Colonic mucosa (tissue), 4 donors: Measurements from ENCODE around the gene THADA. TPM values are rescaled to one million over a fixed set of nuclear protein-coding genes. Genes with fewer than 3 reads are reported as not detected.

ENCODE experiments used
- DNase-seq: peaks from one replicate; pipeline ENCODE4 v3.0.0-alpha.2; 2020
- H3K27ac ChIP-seq: fragments of 200-600 bp; one replicate; pipeline ENCODE4 v1.8.0; 2021
- H3K27me3 ChIP-seq: fragments of 200-600 bp; one replicate; pipeline ENCODE4 v1.8.0; 2021
- H3K36me3 ChIP-seq: fragments of 200-600 bp; one replicate; pipeline ENCODE4 v1.8.0; 2021
- H3K4me1 ChIP-seq: fragments of 200-600 bp; one replicate; pipeline ENCODE4 v1.8.0; 2021; ENCODE audit warnings: mild to moderate bottlenecking
- H3K4me3 ChIP-seq: fragments of 200-600 bp; one replicate; pipeline ENCODE4 v1.8.0; 2021
- H3K9ac ChIP-seq, 2 donors: one replicate each; pipeline ENCODE4 v1.7.0; 2013; ENCODE audit warnings: control low read depth in 2 of 2, low read depth in 2 of 2, low read length in 2 of 2
- H3K9me3 ChIP-seq: fragments of 200-600 bp; one replicate; pipeline ENCODE4 v1.8.0; 2021
- CTCF ChIP-seq: fragments of 200-600 bp; IDR thresholded peaks from one replicate; pipeline ENCODE4 v1.8.0; 2022; ENCODE audit warnings: antibody characterized with exemption, mild to moderate bottlenecking
- intact Hi-C: fragments of 100-400 bp; cut with DNase I; formaldehyde crosslinking; loops from one replicate; pipeline ENCODE4 v1.14.1; 2022
- total RNA-seq, 2 donors: library from RNA; stranded (reverse); fragmentation: NEBNext Ultra II Directional in 1 of 2; extraction: Animal tissue kit (Norgen Biotek cat#: 25700) in 1 of 2; gene quantifications; one replicate each; pipeline ENCODE4 v1.2.1, GENCODE V29; 2021
- donor health status: healthy.
- donor health status: DM: no; HTN: no; CAD: no.
- donor health status: DM: no; HTN: no; CAD: no.

The THADA gene
- total RNA-seq, 2 donors from 2014 or later, result 14.6 to 31.4 TPM

DNA sequence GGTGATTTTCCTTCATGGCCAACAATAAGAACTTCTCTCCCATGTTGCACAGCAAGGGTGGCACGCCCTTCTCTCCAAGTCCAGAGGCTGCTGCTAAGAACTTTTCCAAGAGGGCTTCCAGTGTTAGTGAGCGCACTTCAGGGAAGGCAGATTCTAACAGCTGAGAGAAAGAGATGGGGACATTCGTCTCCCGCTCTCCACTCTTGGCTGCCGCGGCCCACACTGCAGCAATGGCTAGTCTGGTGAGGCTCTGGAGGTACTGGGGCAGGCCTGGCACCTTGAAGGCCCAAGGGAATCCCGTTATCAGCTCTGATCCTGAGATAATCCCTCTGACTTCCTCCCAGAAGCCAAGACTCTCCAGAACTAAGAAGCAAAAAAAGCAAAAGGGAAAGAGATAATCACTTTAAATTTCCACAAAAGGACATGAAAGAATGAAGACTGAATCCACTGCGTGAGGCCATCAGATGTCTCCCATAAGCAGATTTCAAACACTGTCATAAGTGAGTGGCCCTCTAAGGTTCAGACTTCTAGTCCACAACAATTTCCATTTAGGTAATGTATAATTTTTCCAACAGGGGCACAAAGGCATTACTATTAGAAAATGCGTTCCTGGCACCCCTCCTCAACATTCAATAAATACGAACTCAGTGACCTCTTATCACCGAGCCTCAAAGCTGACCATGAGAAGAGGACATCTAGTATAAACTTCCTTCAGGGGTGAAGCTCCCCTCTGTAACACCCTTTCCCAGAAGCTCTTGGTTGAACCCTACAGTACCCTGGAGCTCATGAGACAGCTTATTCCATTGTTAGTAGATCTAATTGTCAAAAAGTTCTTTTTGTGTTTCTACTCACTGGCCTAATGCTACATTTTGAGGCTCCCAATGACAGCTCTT lies 302.7 kb downstream of the THADA start:
- intact Hi-C loops, result no loop called here
- Histone ChIP-seq H3K27ac (peak overlapping the region; percentile 58), H3K27me3 (no peaks in the 10 kb centered on the region), H3K4me1 (no peaks in the 10 kb centered on the region), H3K36me3 (no peaks in the 10 kb centered on the region), H3K9ac (no peak overlapping the region), H3K4me3 (no peak overlapping the region), H3K9me3 (no peaks in the 10 kb centered on the region)
- DNase-seq, result no peak
- no peak for TF ChIP-seq CTCF

DNA sequence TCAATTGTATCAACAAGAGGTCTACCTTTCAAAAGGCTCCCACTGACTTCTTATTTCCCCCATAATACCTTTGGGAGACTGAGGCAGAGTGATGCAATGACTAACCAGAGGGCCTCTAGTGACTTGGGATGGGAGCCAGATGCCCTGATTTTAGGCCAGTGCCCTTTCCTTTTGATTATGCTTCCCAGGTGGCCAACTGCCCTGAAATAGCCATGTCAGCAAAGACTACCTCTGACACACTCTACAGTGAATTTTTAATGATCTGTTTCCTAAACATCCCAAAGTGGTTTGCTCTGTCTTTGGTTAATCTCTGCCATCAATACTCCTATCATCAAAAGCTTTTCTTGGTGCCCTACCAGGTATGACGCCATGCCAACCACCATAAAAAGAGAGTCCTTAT lies 303.5 kb downstream of the THADA start:
- no peaks in the 10 kb centered on the region for H3K4me1 ChIP-seq
- no peak overlapping the region for H3K4me3 ChIP-seq
- no peaks in the 10 kb centered on the region for H3K9me3 ChIP-seq
- no peak overlapping the region for H3K9ac ChIP-seq
- no peaks in the 10 kb centered on the region for H3K36me3 ChIP-seq
- intact Hi-C loops, result no loop called here
- no peak overlapping the region for H3K27ac ChIP-seq
- no peak for TF ChIP-seq CTCF
- no peak for DNase-seq
- H3K27me3 ChIP-seq, result no peaks in the 10 kb centered on the region

DNA sequence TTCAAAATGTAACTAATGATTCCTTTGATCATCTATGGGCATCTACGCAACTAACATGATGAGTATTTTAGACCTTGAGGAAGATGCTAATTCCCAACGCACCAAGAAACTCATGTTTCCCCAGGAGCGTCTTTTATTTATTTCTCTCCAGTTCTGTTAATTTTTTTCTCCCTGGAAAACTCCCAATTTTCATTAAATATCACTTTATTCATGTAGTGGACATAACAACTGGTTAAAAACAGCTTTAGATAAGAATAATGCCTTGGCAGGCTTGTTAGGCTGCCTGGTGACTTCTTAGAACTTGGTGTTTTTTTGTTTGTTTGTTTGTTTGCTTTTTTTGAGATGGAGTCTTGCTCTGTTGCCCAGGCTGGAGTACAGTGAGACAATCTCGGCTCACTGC lies 306.5 kb downstream of the THADA start:
- DNase-seq, result no peak
- H3K36me3 ChIP-seq, result no peaks in the 10 kb centered on the region

GRCh38 chr2:43288417-43289305 lies 307.2 kb downstream of the THADA start:
- intact Hi-C loops, result no loop called here
- H3K9ac ChIP-seq, result no peak overlapping the region
- H3K9me3 ChIP-seq, result no peaks in the 10 kb centered on the region
- H3K27me3 ChIP-seq, result no peaks in the 10 kb centered on the region
- H3K4me1 ChIP-seq, result no peaks in the 10 kb centered on the region
- no peak overlapping the region for H3K27ac ChIP-seq
- DNase-seq, result no peak
- H3K36me3 ChIP-seq, result no peaks in the 10 kb centered on the region
- no peak overlapping the region for H3K4me3 ChIP-seq
- no peak for TF ChIP-seq CTCF

More for the DNA sequence above, 306.5 kb downstream of the THADA start:
- no peak for TF ChIP-seq CTCF
- Histone ChIP-seq H3K9me3 (no peaks in the 10 kb centered on the region), H3K4me3 (no peak overlapping the region), H3K27me3 (no peaks in the 10 kb centered on the region), H3K9ac (no peak overlapping the region), H3K27ac (no peak overlapping the region), H3K4me1 (no peaks in the 10 kb centered on the region)
- intact Hi-C loops, result no loop called here

- H3K27ac ChIP-seq, result no peak overlapping the region
- no peak for TF ChIP-seq CTCF
- DNase-seq, result no peak
- intact Hi-C loops, result no loop called here
- no peak overlapping the region for H3K9ac ChIP-seq
- no peaks in the 10 kb centered on the region for H3K36me3 ChIP-seq
- H3K4me3 ChIP-seq, result no peak overlapping the region
- H3K4me1 ChIP-seq, result no peaks in the 10 kb centered on the region
- H3K9me3 ChIP-seq, result no peaks in the 10 kb centered on the region
- H3K27me3 ChIP-seq, result no peaks in the 10 kb centered on the region
Observed at GRCh38 chr2:43285987-43286386, 309.9 kb downstream of the THADA start.
